ENCODE results near the gene HIPK2.

Gene HIPK2

GRCh38 chr7:139526578-139527544 lies 250.9 kb downstream of the HIPK2 start:
- DNase-seq = no peak

- DNase-seq = no peak
Measured at GRCh38 chr7:139525750-139526149, 252.0 kb downstream of the HIPK2 start.

- DNase-seq = no peak
Measured at GRCh38 chr7:139525239-139525638, 252.6 kb downstream of the HIPK2 start.

- no peak for DNase-seq
Measured at GRCh38 chr7:139523968-139524815, 253.6 kb downstream of the HIPK2 start.

- DNase-seq = peak in 1 of 2 experiments; percentile 50
Measured at GRCh38 chr7:139523199-139523941, 254.4 kb downstream of the HIPK2 start, which contains the start of gene CLEC2L. CLEC2L (plus strand) TSS chr7:139523685; CDS start chr7:139523928, 243 bp downstream.

GRCh38 chr7:139522830-139523198 lies 255.0 kb downstream of the HIPK2 start:
- no peak for DNase-seq

- no peak for DNase-seq
Measured at GRCh38 chr7:139521439-139521838, 256.4 kb downstream of the HIPK2 start.

- no peak for DNase-seq
Measured at GRCh38 chr7:139515266-139515665, 262.5 kb downstream of the HIPK2 start.
